Fibroblast of skin of back (primary cell): Measurements from ENCODE around the gene B4GALNT3.
"Not testable (repeated sequence)": the region's sequence is repeated elsewhere in the genome, so short reads cannot be mapped to it uniquely, and the experiment has no call there.

ENCODE experiments used
- DNase-seq: peaks from one replicate; pipeline ENCODE4 v3.0.0-alpha.2; 2013

B4GALNT3 gene

DNA sequence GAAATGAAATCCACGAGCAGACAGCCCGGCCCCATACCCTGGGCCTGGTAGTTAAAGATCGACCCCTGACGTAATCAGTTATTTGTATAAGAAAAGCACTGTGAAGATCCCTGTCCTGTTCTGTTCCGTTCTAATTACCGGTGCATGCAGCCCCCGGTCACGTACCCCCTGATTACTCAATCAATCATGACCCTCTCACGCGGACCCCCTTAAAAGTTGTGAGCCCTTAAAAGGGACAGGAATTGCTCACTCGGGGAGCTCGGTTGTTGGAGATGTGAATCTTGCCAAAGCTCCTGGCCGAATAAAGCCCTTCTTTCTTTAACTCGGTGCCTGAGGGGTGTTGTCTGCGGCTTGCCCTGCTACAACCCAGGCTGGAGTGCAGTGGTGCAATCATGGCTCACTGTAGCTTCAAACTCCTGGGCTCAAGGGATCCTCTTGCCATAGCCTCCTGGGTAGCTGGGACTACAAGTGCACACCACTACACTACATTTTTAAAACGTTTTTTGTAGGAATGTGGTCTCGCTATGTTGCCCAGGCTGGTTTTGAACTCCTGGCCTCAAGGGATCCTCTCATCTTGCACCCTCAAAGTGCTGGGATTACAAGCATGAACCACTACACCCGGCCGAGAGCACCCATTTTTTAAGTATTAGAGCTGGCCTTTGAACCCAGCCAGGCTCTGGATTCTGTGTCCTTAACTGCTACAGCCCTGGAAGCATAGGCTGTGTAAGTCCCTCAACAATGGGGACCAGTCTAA, 118.4 kb downstream of the B4GALNT3 start:
- DNase-seq: not testable (repeated sequence)

DNA sequence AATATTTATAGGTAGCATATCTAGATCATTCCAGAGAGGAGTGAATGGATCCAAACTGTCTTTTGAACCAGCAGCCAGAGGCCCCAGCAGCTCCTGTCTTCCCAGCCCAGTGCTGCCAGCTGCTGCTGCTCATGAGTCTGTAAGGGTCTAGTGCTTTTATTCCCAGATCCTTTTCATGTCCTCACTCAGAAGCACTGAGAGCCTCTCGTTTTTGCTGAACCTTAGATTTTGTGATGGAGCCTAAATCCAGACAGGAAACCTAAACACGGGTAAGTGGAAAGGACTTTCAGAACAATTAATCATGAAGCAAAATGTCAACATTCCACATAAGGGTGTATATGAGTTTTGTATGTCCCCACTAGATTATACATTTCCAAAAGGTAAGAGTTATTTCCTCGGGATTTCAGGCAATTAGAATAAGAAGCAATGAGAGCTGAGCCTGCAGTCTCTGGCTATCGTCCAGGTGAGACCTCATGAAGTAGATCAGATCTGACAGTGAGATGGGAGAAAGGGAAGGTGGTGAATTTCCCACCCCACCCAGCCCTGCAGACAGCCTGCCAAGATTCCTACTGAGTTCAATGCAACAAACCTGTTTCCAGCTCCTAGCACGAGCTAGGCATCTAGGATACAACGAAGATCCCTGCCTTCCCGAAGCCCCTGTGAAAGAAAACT, 119.1 kb downstream of the B4GALNT3 start:
- DNase-seq: no peak

DNA sequence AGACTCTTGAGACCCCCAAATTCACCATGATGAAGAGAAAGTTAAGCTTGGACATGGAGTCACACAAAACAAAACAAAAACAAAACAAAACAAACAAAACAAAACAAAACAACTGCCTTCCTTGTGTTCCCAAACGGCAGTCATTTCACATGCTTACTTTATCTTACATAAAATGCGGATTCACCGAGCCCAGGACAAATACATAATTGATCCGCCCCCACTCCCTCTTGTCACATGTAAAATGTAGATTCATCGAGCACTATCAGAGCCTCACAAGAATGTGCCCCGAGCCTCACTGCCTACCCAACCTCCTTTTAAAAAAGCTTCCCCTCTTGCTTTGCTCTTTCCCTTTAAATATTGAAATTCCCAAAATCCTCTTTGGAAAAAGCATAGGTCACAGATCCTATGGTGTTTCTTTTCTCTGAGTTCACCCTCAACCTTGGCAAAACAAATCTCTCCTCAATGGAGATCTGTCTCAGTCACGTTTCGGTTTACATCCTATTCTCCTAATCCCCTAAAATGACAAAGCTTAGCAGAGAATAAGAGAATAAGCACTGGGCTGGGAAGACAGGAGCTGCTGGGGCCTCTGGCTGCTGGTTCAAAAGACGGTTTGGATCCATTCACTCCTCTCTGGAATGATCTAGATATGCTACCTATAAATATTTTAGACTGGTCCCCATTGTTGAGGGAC, 119.8 kb downstream of the B4GALNT3 start:
- no peak for DNase-seq

DNA sequence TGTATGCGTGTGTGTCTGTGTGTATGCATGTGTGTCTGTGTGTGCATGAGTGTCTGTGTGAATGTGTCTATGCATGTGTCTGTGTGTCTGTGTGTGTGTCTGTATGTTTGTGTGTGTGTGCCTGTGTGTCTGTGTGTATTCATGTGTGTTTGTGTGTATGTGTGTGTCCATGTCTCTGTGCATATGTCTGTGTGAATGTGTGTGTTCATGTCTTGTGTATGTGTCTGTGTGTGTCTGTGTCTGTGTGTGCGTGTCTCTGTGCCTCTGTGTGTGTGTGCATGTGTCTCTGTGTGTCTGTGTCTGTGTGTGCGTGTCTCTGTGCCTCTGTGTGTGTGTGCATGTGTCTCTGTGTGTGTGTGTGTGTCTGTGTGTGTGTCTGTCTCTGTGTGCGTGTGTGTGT, 121.1 kb downstream of the B4GALNT3 start:
- DNase-seq: no peak

DNA sequence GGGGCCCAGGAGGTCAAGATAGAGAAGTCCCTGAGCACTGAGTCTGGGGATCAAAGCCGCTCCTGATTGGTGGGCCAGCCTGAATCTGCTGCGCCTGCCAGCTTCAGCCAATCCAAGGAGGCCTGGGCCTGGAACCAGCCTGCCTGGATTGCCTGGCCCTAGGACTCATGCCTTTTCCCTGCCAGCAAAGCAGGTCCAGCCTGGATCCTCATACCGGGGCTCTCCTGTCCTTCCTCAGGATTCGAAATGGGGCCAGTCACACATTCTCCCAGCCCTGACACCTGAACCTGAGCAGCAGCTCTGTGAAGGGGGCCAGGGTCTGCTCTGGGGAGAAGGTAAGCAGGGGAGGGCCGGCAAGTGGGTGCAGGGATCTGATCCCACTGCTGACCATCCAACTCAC, 121.6 kb downstream of the B4GALNT3 start:
- DNase-seq: no peak

DNA sequence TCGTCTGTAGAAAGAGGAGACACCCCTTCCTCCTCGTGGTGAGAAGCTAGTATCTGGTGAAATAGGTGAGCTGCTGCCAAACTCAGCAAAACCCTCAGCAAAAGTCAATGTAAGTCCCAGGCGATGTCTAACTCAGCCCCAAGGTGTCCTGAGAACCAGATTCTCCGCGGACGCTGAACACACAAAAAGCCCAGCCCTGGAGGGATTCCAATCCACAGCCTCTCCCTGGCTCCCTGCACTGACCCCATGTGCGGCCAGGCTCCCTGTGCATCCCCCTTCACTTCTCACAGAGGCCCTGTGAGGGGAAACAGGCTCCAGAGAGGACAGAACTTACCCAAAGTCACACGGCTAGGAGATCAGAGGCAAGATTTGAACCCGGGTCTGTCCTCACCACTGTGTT, 122.0 kb downstream of the B4GALNT3 start:
- no peak for DNase-seq

DNA sequence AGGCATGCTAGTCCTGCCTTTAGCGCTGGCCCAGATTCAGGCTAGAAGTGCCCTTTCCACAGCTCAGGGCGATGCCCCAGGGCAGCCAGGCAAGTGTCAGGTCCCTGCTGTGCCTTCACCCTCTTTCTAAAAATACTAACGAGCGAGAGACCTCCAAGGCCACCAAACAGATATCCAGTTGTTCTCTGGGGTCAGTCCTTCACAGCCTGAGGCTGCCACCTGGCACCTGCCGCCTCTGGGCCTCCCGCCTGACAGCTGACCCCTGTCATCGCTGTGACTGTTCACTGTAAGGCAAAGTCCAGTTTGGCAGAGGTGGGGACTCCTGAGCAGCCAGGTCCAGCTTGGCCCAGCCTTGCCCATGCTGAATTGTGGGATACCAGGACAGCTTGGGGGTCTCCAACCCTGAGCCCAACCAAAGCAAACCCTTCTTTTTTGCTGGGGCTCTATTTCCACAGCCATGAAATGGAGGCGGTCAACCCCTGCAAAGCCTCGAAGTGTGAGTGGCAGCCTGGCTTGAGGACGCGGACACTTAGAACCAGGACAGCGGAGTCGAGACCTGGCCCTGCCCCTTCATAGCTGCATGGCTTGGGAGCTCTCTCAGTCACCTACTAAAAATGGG, 123.6 kb downstream of the B4GALNT3 start:
- no peak for DNase-seq

DNA sequence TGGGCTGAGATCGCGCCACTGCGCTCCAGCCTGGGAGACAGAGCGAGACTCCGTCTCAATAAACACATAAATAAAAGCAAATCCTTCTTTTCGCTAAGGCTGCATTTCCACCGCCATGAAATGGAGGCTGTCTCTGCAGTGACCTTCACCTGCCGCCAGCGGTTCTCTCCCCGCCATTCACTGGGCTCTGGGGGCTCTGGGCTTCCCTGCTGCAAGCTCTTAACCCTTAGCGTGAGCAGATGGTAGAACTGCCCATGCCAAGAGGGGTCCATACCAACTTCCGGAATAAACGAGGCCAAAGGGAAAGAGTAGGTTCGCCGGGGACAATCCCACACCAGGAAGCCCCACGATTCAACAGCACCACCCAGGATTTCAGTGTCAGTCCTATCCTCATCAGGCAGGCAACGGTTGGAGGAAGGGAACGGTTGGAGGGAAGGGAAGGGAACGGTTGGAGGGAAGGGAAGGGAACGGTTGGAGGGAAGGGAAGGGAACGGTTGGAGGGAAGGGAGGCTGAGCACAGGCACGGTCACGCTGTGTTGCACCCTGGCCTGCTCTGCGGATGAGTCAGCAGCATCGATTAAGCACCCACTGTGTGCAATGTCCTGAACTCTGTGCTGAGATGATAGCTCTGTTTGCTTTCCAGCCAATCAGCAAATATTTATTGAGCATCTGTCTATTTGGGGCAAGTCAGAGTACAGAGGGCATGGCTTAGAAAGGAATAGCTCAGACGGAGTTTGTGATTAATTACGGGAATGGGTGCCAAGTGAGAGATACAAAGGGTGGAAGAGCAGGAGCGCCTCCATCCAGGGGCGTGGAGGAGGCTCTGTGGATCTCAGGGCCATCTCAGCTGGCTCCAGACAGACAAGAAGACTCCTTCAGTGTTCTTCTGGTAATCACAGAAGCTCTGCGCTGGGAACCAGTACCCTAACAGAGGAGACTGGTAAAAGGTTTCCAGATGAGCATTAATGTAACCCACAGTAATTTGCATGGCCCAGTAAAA, 125.6 kb downstream of the B4GALNT3 start:
- DNase-seq: no peak

DNA sequence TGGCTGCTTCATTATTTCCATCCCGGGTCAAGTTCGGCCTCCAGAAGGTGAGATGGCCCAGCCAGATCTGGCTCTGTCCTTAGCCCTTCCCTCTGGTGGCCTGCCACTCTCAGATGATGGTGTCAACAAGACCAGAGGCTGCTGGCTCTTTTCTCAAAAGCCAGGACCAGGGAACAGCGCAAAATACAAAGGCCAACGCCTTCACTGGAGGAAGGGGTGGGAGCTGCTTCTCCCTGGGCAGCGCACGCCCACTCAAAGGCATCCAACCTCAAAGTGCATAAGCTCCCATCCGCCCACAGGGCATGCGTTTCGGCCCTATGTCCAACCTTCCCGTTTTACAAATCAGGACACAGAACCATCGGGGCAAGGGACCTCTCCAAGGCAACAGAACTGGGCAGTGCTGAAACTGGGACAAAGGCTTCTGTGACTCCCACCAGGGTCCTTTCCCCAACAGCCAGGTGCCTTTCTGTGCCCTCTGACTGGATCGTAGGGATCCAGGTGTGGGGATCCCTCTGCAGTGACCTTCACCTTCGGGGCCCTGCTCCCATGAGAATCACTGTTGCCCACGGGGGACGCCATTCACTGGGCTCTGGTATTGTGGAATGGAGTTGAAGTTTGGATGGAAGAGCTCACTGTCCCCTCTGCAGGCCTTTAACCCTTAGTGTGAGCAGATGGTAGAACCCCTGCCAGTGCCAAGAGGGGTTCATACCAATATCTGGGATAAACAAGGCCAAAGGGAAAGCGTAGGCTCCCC, 126.8 kb downstream of the B4GALNT3 start:
- no peak for DNase-seq

DNA sequence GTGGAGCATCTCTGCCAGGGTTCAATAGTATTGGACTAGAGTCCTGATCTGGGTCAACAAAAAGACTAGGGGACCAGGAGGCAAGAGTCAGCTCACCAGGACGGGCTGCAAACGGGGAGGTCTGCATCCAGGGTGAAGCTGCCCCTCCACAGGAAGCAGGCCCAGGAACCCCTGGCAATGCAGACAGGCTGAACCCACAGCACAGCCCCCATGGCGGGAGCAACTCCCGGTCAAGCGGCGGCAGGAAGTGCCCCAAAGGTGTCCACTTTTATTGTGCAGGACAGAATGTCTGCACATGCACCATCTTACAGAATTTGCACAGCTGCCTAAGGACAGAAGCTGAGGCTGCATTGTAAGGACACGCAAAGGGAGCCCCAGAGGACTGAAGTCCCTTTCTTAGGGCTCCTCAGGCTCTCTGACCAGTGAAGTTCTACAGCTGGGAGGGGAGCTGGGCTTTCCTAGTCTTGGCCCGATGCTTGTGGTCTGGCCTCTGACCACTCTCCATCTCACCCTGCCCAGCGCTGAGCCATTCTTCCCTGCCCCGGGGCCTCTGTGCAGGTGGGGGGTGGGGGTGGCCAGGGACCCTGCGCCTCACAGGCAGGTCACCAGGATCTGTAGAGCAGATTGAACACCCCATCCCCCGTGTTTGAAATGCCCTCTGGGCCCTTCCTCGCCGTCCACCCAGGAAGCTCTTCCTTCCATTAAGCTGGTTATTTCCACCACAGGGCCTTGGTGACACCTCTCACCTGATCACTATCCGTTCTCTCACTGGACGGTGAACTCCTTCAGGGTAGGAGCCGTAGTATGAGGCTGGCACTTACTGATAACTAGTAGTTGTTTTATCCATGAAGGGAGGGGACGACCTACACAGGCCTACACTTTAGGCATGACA, 127.6 kb downstream of the B4GALNT3 start:
- DNase-seq: no peak

DNA sequence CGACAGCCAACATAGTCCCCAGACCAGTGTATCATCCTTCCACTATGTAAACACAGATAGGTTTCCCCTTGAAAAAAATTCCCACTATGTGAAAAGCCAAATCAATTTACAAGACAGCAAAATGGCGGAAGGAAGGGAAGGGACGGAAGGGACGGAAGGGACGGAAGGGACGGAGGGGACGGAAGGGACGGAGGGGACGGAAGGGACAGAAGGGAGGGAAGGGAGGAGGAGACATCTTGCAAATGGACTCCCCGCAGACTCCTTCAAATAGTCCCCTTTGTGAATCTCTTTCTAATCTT, 128.2 kb downstream of the B4GALNT3 start:
- DNase-seq: no peak

DNA sequence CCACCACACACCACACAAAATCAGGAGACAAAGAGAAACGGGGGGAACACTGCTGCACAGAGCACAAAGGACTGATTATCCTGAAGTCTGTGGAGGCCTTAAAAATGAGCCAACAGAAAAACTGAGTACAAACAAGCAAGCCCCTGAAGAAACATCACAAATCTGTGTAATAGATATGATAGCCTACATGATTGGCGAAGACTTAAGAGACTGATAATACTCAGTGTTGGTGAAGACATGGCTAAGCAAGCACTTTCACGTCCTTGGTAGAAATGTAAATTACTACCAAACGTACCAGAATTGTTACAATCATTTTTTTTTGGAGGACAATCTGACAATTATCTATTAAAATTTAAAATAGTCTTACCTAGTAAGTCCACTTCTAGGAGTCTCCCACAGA, 128.9 kb downstream of the B4GALNT3 start:
- DNase-seq: no peak

DNA sequence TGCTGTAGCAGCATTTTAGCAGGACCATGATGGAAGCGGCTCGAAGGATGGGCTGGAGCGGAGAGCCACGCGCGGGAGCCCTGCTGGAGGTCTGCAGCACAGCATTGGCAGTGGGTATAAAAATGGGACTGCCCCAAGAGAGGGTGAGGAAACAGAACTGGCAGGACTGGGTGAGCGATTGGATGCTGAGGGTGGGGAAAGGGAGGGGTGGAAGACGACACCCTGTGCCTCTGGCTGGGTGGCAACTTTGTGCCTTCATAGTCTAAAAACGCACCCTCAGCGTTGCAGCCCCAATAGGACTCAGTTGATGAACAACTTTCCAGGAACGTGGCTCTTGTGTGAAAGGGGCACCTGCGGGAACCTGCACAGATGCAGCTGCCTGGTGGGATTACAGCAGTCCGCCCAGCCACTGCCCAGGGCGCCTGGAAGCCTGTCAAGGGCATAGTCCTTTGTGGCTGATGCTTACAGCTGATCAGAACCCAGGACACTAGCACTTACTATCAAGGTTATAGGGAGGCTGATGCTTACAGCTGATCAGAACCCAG, 130.5 kb downstream of the B4GALNT3 start:
- DNase-seq: no peak

DNA sequence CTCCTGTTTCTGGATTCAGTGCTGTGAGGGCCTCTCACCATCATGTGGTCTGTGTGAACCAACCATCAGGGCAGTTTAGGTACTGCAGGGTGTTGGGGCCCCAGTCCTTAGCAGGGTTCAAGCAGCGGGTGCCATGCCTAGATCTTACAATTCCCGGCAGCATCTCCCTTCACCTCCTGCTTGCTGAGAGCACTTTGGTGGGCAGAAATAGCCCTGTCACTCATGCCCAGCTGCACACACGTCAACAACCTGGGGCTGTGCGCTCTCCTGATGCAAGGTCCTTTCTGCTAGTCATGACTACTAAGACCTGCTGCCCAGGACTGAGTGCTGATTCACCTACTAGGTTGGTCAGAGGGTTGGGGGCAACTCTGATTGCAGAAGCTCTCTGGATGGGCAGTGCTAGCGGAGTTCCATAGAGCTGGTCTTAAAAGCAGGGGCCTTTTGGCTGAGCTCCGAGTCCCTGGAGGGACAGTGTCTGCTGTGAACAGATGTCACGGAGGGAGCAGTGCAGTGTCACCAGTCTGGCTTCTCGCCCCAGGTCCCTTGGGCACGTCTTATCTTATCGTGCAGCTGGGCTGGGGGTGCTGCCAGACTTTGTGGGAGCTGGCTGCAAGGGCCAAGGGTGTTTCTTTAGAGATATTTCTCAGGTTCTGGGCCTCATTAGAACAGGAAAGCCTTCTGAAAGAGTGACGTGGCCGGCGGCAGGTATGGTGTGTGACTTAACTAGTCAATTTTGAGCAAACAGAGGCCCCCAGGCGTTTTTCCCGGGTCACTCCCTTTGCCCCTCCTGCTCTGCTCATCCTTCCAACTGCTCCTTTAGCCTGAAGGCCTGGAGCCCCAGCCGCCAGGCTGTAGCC, 131.7 kb downstream of the B4GALNT3 start:
- no peak for DNase-seq

DNA sequence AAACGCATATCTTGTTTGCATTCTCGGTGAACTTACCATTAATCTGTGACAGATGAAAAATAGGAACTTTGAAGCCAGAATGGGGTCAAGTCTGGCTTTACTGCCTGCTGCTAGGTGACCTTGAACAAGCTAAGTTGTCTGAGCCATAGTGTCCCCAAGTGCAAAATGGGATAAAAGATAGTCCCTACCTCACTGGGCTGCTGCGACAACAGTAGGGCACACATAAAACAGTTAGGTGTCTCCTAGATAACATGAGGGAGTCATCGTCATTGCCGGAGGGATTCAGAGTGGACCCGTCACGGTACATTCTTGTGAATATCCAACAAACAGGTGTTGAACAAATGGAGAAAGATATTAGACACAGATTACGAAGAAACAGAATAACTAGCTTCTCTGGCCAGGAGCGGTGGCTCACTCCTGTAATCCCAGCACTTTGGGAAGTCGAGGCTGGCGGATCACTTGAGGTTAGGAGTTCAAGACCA, 132.3 kb downstream of the B4GALNT3 start:
- DNase-seq: no peak

DNA sequence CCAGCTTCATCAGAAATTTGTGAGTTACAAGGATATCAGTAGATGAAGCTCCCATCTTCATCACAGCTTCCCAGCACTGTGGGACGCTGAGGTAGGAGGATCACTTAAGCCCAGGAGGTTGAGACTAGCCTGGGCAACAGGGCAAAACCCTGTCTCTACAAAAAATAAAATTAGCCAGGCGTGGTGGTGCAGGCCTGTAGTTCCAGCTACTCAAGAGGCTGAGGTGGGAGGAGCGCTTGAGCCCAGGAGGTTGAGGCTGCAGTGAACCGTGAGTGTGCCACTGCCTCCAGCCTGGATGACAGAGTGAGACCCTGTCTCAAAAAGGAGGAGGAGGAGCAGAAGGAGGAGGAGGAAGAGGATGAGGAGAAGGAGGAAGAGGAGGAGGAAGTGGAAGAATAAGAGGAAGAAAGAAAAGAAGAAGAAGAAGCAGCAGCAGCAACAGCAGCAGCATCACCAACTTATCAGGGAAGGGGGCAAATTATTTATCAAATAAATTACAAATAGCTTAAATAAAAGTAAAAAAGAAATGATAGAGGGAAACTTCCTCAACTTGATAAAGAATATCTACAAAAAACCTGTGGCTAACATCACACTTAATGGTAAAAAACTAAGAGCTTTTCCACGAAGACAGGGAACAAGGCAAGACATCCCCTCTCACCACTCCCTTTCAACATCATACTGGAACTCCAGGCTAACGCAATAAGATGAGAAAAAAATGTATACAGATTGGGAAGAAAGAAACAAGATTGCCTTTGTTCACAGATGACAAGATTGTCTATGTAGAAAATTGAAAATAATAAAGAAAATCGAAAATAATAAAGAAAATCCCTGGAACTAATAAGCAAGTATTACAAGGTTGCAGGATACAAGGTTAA, 133.9 kb downstream of the B4GALNT3 start:
- no peak for DNase-seq

DNA sequence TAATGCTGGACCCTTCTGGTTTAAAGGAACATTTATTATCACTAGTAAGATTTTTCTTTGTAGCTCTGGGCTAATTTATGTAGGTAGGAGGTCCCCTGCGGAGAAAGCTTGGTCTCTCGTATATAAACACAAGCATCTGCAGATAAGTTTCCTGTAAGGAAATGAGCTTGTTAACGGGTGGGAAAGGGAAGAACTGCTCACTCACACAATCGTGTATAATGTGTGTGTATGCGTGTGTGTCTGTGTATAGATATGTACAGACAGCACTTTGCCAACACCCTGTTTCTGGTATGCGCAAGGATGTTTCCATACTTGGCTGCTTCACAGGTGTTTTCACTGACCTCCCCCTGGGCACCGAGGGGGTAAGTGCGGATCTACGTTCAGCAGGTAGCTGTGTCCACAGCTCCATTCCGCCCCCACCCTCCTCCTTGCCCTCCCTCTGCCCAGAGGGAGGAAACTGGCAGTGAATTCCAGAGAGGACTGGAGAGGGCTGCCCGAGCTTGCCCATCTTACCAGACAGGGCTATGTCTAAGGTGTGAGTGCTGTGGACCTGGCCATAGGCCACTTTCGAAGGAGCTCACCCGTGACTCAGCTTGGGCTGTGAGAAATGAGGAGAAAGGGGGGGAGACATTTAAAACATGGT, 138.3 kb downstream of the B4GALNT3 start:
- DNase-seq: no peak
